GM18909 (cell line): Measurements from ENCODE around the gene FADS1.
A peak's percentile ranks its signal among the peaks of the same experiment; 100 is the strongest.

ENCODE experiments used
- ATAC-seq: cut with Tn5 transposase; IDR thresholded peaks from one replicate; pipeline ENCODE4 v1.9.1; 2021; ENCODE audit warnings: mild to moderate bottlenecking; ENCODE audit not compliant: unreplicated experiment, poor library complexity

Gene FADS1

DNA sequence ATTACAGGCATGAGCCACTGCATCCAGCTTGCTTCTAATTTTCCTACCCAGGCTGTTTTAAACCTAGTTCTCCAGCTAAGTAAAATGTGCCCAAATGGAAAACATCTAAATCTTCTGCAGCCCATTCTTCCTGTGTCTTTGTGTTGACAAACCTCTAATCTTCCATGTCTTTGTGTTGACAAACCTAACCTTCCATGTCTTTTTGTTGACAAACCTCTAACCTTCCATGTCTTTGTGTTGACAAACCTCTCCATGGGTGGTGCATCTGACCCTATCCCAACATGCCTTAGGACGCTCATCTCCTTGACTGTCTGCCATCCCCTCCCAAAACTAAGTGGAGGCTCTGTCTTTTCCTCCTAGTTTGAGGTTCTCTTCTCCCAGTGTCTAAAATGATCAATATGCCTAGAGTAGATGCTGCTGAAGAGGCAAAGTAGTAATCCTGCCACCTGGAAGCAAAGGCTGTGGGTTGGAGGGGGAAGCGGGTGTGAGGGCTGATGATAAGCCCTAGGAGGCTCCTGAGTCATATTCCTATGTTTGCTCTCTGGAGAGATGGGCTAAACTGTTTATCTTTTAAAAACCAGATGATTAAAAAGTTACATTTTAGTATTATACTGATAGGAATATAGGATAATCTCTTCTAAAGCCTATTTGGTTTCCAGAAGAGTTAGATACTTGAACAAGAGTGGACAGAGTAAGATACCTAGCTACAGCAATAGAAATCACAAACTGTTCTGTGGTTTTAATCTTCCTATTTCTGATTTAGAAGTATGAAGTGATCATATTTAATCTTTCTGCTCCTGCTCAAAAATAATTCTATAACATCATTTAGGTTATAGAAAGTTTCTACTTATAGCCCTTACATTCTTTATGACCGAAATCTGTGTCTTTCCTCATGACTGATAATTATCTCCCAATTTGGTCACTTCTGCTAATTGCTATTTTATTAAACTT is 16.2 kb downstream of the FADS1 start:
- ATAC-seq: no peak

DNA sequence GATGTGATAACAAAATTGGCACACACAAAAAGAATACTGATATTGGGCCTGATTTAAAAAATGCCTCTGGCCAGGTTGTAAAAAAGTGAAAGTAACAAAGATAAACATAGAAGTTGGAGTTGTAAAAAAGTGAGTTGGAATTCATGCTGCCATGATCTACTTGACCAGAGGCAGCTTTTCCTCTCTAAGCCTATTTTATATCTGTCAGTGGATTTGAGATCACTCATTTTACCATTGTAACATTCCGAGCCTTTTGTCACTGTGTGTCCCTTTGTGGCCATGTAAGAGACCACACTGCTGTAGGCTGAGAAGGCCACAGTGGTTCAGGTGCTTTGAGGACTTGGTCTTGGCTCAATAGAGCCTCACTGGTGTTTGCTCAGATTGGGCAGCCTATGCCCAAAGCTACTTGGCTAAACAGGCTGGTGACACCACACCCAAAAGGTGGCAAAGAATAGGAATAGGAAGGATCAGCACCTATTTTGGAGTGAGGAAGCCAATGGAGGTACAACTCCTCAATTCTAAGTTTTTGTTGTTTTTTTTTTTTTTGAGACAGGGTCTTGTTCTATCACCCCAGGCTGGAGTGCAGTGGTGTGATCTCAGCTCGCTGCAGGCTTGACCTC is 17.0 kb downstream of the FADS1 start:
- no peak for ATAC-seq

DNA sequence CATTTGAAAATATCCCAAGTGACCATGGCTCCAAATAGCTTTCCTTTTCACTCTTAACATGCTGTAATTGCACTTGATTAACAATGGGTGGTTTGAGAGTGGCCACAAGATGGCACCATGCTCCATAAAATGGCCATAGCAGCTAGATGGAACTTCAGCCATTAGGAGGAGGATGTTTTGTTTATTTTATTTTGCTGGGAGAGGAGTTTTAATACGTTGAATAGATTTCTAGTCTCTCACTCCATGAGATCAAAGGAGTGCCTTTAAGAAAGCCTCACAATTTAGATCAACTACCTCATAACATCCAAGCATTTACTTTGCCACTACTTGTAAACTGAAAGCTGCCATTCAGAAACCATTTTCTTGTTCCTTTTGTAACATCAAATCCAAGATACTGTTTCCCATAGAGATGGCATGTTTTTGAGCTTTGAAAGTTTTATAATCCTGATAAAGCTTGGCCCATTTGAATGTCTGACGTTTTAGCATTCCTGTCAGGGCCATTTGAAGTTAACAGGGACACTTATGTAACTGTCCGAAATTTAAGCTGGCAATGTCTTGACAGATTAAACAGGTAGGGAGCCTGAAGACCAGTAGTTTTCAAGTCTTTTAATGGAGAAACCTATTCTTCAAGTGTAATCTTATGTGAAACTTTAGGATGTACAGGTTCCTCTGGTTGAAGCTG is 19.4 kb downstream of the FADS1 start:
- ATAC-seq: no peak

DNA sequence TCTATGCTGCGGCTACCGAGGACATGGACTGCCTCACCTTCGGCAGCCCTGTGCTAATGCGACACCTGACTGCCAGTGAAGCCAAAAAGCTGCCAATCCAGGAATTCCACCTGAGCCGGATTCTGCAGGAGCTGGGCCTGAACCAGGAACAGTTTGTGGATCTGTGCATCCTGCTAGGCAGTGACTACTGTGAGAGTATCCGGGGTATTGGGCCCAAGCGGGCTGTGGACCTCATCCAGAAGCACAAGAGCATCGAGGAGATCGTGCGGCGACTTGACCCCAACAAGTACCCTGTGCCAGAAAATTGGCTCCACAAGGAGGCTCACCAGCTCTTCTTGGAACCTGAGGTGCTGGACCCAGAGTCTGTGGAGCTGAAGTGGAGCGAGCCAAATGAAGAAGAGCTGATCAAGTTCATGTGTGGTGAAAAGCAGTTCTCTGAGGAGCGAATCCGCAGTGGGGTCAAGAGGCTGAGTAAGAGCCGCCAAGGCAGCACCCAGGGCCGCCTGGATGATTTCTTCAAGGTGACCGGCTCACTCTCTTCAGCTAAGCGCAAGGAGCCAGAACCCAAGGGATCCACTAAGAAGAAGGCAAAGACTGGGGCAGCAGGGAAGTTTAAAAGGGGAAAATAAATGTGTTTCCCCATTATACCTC is 20.8 kb downstream of the FADS1 start:
- ATAC-seq: no peak

DNA sequence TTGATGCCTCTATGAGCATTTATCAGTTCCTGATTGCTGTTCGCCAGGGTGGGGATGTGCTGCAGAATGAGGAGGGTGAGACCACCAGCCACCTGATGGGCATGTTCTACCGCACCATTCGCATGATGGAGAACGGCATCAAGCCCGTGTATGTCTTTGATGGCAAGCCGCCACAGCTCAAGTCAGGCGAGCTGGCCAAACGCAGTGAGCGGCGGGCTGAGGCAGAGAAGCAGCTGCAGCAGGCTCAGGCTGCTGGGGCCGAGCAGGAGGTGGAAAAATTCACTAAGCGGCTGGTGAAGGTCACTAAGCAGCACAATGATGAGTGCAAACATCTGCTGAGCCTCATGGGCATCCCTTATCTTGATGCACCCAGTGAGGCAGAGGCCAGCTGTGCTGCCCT is 21.3 kb downstream of the FADS1 start:
- no peak for ATAC-seq

DNA sequence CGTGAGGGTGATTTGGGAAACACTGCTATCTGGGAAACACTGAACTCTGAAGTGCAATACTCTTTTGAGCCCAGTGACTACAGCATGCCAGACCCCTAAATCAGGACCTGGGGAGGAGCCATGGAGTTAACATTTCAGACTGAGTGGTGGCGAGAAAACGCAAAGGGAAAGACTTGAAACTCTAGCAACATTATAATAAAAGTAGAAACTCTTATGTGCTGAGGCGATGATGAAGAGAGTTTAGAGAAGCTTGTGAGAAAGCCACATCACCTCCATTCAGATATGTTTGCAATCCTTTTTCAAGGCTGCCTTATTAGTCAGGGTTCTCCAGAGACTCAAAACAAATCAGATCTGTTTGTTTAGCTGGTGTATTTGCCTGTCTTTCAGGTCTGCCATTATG is 22.2 kb downstream of the FADS1 start:
- ATAC-seq: no peak

DNA sequence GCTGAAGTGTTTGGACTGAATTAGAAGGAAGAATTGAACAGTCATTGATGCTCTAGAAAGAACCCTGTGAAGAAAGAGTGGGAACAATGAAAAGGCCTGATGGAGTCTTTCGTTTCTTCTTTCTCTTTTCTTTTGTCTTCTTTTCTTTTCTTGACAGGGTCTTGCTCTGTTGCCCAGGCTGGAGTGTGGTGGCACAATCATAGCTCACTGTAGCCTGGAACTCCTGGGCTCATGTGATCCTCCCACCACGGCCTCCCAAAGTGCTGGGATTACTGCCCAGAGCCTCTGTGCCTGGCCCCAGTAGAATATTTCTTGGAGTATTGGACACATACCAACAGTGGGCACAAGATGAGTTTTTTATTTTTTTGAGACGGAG is 23.0 kb downstream of the FADS1 start:
- ATAC-seq: no peak

DNA sequence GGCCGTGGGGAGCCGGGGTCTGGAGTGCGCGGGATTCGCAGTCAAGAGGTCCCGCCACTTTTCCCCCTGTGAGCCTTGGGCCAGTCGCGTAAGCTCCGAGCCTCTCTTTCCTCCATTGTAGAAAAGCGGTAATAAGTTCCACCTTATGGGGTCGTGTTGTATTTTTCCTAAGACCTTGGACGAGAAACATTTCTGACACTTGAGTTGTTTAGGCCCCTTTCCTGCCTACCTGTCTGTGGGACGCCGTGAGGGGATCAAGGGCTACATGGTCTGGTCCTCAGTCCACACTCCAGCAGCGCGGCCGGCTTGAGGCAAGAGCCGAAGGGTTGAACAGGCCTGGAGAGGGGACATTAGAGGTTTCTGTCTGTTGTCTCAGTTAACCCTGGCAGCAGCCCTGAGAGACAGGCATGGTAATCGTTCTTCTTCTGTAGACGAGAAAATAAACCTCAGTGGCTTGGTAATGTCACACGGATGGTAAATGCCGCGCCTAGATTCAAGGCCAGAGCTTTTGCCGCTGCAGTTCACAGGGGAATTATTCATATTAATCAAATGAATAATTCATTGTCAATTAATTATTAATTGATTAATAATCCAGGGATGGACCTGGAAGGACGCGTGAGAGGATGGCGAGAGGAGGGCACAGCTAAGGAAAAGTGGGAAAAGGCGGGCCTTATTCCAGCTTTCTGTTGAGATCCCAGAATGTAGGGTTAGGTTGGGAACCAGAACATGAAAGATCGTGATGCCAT is 23.5 kb downstream of the FADS1 start:
- ATAC-seq: peak; percentile 30

DNA sequence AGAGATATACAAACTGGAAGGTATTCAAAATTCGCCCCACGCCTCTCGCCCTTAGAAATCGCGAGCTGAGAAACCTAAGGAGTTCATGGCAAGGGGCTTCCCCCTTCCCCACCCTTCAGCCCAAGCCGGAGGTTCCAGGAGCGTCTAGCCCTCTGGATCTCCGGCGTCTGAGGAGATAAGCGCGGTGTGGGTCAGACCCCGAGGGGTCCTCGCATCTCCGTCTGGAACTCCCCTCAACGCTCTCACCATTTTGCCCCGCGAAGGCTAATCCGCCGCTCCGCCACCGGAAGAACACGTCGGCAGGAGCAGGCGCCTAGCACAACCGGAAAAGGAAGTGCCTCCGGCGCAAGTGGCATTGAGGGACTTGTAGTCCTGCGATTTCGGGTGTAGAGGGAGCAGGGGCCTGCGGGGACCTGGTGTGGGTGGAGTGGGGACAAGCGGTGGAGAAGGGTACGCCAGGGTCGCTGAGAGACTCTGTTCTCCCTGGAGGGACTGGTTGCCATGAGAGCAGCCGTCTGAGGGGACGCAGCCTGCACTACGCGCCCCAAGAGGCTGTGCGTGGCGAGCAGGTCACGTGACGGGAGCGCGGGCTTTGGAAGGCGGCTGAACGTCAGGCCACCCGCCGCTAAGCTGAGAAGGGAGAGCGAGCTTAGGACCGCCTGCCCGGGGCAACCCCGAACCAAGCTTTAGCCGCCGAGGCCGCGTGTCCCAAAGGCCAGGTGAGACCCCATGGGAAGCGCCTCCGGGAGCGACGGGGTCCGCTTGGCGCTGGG is 24.3 kb downstream of the FADS1 start, which contains the start of the genes FEN1 and TMEM258:
Gene FEN1 (plus strand): TSS at position 602 of the 773 bp plus-strand sequence. CDS start 2,451 bp downstream, outside the sequence.
Gene TMEM258 (minus strand): TSS at position 290 of the 773 bp plus-strand sequence. CDS start 41 bp downstream, at position 249.
- peak; percentile 84 for ATAC-seq

DNA sequence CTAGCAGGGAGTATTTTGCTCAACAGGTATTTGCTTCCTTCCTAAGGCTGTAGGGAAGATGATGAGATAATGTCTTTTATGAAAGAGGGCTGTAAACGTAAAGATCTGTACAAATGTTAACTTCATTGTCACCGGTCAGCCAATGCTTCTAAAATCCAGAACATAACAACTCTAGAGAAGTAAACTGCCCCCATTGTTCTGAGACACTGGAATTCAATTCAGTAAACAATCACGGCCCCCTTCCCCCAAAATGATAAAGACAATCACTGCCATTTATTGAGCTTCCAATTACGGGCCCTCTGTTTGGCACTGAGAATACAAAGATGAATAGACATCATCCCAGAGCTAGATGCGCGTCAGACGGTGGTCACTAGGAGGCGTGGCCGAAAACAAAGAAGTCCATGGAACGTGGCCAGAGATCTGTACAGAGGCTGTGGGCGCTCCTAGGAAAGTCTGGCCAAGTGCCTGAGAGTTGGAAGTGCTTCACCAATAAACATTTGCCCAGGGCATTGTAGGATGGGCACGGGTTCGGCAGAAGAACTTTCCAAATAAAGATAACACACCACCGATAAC is 25.0 kb downstream of the FADS1 start:
- ATAC-seq: peak; percentile 15

DNA sequence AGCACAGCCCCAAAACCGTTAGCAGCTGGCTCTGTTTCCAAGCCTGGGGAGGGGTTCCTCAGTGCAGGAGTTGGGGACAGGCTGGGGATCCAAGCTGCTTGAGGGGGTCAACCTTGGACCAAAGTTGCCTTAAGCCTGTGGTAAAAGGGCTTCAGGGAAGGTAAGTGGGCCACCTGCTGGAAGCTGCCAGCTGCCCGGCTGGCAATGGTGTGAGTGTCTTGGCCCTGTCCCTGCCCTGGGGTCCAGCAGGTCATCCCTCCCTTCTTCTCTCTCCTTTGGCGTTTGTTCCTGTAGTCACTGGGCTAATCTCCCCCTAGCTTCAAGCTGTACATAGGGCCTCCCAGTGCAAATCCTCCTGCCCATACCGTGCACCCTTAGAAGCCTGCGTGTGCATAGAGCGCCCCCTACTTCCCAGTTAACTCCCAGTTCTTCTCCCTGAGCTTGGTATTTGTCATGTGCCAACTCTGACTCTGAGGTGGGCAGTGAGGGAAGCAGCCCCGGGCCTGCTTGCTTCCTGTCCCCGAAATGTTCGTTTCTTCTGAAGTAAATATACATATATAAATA is 28.8 kb downstream of the FADS1 start:
- no peak for ATAC-seq

DNA sequence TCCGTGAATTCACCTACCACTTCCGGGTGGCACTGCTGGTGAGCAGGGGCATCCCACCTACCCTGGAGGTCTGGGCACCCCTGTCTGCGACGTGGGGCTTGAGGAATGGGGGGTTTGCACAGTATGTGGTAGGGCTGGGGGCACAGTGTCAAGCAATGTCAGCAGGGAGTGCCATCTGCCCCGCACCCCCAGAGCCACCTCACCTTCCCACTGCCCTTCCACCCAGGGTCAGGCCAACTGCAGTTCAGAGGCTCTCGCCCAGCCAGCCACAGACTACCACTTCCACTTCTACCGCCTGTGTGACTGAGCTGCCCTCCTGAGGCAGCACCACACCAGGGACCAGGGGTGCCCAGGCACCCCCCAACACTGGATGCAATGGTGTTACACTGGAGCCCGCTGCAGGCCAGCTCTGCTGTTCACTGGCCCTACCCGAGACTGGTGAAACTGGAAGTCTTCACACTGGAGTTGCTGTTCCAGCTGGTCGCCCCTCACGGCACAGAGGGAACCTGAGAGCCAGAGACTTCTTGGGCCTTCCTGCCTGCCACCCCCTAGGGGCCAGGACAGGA is 30.9 kb downstream of the FADS1 start:
- no peak for ATAC-seq

DNA sequence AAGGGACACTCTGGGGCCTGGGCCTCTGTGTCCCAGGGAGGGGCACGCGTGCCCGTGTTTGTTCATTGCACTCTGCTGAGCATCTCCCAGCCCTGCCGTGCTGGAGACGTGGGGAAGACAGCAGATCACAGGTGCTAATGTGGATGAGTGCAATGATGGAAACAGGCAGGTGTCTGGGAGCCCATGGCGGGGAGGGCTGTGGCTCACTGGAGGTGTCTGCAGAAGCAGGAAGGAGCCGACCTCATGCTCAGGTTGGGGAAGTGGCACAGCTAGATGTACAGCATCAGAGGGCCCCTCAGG is 32.3 kb downstream of the FADS1 start:
- no peak for ATAC-seq

DNA sequence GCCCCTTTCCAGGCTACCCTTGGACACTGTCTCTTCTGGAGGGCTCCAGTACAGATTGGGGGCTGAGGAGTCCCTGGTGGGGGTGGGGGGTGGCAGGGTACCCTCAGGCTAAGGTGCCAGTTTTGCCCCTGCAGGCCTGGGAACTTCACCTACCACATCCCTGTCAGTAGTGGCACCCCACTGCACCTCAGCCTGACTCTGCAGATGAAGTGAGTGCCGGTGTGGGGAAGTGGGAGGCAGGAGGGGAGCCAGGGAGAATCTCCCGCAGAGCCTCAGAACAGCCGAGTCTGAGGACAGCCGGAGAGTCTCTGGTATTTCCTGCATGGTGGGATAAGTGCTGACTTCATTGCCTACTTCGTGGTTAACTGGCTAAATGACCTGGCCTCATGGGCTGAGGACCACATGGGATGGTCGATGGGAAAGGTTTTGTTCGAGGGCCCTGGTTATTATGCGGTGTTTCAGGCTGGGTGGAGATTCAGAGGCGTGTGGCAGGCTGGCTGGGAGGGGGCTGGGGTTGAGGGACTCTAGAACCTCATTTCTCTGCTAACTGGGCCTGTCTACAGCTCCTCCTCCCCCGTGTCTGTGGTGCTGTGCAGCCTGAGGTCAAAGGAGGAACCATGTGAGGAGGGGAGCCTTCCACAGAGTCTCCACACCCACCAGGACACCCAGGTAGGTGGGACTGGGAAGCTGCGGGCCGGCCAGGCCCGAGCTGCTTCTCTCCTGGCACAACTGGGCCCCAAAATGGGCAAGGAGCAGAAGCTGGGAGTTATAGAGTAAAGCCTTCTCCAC is 32.9 kb downstream of the FADS1 start:
- no peak for ATAC-seq

DNA sequence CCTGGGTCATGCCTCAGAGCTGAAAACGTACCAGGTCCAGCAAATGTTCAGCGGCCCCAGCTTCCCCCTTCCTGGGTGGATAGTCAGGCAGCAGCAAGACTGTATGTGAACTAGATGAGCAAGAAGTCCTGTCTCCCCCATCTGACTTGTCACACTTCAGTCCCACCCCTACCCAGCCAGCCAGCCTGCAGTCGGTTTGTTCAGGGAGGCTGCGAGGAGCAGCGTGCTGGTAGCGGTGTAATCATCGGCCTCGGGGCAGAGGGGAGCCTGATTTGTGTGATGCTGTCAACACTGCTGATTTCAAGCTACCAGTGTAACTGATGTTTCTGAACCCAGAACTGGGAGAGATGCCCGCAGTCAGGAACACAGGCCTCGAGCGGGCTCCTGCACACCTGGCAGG is 34.0 kb downstream of the FADS1 start:
- no peak for ATAC-seq

DNA sequence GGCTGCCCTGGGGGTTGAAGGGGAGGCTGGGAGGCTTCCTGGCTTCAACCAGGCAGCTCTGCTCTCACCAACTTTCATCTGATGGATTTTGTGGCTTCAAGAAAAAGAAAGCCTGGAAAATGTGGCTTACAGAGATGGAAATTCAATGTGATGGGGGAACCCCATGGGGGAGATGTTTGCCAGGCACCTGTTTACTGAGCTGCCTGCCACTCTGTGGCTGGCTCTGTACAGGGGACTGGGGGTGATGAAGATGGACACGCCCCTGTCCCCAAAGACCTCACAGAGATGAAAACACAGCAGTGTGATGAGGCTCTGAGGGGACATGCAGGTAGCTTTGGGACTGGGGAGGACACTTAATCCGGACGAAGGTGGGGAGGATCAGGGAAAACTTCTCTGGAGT is 34.5 kb downstream of the FADS1 start:
- no peak for ATAC-seq

DNA sequence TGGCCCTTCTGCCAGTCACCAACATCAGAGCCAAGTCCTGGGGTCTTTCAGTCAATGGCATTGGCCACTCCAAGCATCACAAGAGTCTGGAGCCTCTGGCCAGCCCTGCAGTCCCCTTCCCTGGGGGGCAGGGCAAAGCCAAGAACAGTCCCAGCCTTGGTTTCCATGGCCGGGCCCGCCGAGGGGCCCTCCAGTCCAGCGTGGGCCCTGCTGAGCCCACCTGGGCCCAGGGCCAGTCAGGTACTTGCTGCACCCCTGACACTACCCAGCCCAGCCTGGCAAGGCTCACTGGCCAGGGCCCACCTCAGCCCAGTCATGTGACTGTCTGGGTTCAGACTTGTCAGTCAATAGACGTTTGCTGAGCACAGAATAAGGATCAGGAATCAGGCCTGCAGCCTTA is 35.2 kb downstream of the FADS1 start:
- no peak for ATAC-seq
